Measurements from ENCODE around the gene TOMM20L.
"Not testable (repeated sequence)": the region's sequence is repeated elsewhere in the genome, so short reads cannot be mapped to it uniquely, and the experiment has no call there.

TOMM20L gene

DNA sequence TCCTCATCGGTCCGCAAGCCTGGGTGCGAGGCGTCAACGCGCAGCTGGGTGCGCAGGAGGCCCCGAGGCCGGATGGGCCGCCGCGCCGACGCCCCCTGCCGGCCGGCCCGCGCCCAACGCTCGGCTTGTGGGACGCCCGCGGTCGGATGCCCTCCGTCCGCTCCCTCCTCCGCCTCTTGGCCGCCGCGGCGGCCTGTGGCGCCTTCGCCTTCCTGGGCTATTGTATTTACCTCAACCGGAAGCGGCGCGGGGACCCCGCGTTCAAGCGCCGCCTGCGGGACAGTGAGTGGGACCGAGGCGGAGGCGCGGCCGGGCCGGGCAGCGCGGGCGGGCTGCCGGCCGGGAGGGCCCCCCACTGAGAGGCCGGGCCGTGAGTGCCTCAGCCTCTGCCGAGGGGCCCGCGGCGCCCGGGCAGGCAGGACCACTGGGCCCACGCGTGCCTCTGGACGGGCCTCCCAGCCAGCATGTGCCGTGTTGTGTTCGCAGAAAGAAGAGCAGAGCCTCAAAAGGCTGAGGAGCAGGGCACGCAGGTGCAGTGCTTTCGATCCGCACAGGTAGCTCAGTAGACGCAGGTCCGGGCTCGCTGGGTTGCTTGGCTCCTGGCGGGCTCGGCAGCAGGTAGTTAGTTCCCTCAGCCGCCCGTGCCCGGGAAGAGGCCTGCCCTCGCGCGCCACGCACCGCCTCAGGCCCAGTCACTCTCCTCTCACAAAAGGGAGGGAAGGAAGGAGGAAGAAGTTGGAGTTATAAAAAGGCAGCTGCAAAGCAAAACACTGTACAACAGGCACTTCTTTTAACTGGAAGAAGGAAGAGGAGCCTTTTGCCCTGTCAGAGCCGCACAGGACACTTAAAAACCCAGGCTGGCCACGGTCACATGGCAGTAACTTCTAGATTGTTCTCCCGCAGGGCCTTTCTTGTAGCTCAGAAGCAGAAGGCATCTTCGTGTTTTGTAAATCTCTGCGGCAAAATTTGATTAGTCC lies at the start of gene TOMM20L:
Gene TOMM20L, plus strand, starts transcription at position 119 of the 977 bp plus-strand sequence. Its CDS starts 28 bp downstream, at position 147.
- peak; percentile 50 for DNase-seq (ENCODE audit: low read depth)

- no peak for DNase-seq (ENCODE audit: low read depth)
Observed at GRCh38 chr14:58353516-58354299, 42.0 kb upstream of the TOMM20L start.

- no peak for DNase-seq (ENCODE audit: low read depth)
Observed at GRCh38 chr14:58354808-58355207, 40.9 kb upstream of the TOMM20L start.

DNA sequence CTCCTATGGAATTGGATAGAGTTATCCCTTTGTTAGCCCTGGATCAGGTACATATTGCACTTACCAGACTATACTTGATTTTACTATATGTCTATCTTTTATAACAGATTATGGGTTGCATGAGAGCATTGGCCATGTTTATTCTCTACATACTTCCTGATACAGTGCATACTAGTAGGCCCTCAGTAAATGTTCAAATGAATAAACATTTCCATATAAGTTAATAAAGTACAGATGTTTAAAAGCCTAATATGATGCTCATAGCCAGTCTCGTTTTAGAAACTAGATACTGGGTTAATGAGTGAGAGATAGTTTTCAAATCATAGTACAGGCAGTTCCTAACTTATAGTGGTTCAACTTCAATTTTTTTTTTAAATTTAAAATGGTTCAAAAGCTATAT lies 39.5 kb upstream of the TOMM20L start:
- DNase-seq (ENCODE audit: low read depth) = no peak

GRCh38 chr14:58362272-58362671 lies 33.5 kb upstream of the TOMM20L start:
- DNase-seq (ENCODE audit: low read depth) = not testable (repeated sequence)

- no peak for DNase-seq (ENCODE audit: low read depth)
Observed at GRCh38 chr14:58362798-58363412, 32.8 kb upstream of the TOMM20L start.

GRCh38 chr14:58364316-58364715 lies 31.4 kb upstream of the TOMM20L start:
- DNase-seq (ENCODE audit: low read depth) = no peak

- DNase-seq (ENCODE audit: low read depth) = no peak
Observed at GRCh38 chr14:58367296-58367695, 28.4 kb upstream of the TOMM20L start.

DNA sequence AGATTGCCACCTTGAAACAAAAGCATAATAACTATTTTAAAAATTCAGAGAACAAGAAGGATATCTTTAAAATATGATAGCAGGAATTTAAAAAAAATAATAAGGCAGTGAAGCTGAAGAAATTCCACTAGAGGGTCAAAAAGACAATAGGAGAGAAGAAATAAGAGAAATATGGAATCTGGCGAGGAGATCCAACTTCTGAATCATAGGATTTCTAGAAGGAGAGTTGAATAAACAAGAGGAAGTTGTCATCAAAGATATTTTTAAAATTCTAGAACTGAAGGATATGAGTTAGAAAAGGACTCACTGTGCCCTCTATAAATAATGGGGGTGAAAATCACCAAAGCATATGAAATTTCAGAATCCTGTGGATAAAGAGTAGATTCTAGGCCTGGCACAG lies 26.8 kb upstream of the TOMM20L start:
- no peak for DNase-seq (ENCODE audit: low read depth)

GRCh38 chr14:58376791-58377190 lies 18.9 kb upstream of the TOMM20L start:
- DNase-seq (ENCODE audit: low read depth) = no peak

GRCh38 chr14:58390830-58391229 lies 4.9 kb upstream of the TOMM20L start:
- no peak for DNase-seq (ENCODE audit: low read depth)

DNA sequence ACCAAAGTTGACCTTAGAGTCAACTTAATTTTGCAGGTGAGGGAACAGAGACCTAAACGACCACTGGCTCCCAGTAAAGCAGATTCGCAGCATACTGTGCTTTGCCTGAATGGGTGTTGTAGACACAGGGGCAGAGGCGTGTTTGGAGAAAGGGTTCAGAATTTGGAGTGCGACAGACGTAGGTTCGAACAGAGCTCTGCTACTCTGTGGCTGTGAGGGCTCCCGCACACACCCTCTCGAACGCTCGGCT lies 243 bp upstream of the TOMM20L start:
- DNase-seq (ENCODE audit: low read depth) = no peak

GRCh38 chr14:58397156-58397555 lies 1.4 kb downstream of the TOMM20L start:
- DNase-seq (ENCODE audit: low read depth) = no peak

DNA sequence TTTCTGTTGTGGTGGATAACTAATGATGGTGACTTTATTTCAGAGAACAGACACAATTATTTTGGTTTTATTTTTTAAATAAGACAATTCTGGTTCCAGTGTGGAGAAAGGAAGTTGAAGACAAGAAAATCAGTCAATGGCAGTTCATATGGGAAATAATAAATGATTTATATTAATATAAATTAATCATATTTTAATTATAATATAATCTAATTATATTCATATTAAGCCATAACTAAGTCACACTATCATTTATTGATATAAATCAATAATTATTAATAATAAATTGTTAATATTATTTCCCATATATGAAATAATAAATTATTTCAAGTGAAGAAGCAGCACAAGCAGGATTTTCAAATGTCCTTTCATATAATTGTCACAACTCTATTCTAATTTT lies 2.8 kb downstream of the TOMM20L start:
- no peak for DNase-seq (ENCODE audit: low read depth)

- DNase-seq (ENCODE audit: low read depth) = no peak
Observed at GRCh38 chr14:58398895-58399294, 3.2 kb downstream of the TOMM20L start.

DNA sequence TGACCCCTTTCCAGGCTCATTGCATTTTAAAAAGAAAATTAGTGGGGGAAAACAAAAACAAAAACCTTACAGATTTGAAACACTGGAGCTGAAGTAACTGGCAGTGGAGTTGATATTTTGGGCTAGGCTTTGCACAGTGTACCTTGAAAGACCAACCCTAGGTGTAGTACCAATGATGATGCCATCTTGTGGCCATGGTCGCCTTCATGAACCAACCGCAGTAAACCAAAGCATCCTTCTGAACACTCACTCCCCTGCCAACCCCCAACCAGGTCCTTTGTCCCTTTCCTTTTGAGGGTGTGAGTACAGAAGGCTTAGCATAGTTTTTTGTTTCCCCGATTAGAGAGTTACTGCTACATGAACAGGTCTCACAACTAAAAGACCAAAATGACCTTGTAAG lies 5.9 kb downstream of the TOMM20L start:
- no peak for DNase-seq (ENCODE audit: low read depth)

- DNase-seq (ENCODE audit: low read depth) = no peak
Observed at GRCh38 chr14:58408681-58409215, 13.0 kb downstream of the TOMM20L start.

- no peak for DNase-seq (ENCODE audit: low read depth)
Observed at GRCh38 chr14:58414845-58415244, 19.1 kb downstream of the TOMM20L start.

- DNase-seq (ENCODE audit: low read depth) = no peak
Observed at GRCh38 chr14:58415636-58416547, 20.2 kb downstream of the TOMM20L start.

DNA sequence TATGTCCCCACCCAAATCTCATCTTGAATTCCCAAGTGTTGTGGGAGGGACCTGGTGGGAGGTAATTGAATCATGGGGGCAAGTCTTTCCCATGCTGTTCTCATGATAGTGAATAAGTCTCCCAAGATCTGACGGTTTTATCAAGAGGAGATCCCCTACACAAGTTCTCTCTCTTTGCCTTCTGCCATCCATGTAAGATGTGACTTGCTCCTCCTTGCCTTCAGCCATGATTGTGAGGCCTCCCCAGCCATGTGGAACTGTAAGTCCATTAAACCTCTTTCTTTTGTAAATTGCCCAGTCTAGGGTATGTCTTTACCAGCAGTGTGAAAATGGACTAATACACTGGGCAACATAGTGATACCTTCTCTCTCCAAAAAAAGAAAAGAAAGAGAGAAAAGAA lies 21.2 kb downstream of the TOMM20L start:
- not testable (repeated sequence) for DNase-seq (ENCODE audit: low read depth)

- DNase-seq (ENCODE audit: low read depth) = peak; percentile 16
Observed at GRCh38 chr14:58426670-58427280, 31.0 kb downstream of the TOMM20L start.

Data from stimulated activated CD8-positive, alpha-beta memory T cell treated with anti-CD3 and anti-CD28 coated beads, Interleukin-12 subunit alpha, Interleukin-12 subunit beta, amount 100 ng/mL, for 1 hour (primary cell).